ENCODE data around the gene JAG2.

DNA sequence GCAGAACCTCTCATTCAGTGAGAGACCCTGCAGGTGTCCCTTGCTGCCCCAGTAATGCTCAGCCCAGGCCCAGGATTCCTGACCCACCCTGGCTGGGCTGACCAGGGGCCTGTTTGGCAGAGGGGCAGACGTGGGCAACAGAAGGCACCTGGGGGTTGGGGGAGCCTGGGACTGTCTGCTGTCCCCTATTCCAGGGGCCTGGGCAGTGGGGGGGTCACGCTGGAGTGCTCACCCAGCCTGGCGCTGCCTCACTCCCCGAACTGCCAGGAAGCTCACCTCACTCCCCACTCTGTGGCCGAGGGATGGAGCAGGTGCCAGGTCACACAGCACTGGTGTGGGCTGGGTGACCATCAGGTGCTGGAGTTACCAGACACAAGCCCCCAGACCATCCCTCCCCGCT is 35.1 kb upstream of the JAG2 start:
- TF ChIP-seq, protein P1, sequence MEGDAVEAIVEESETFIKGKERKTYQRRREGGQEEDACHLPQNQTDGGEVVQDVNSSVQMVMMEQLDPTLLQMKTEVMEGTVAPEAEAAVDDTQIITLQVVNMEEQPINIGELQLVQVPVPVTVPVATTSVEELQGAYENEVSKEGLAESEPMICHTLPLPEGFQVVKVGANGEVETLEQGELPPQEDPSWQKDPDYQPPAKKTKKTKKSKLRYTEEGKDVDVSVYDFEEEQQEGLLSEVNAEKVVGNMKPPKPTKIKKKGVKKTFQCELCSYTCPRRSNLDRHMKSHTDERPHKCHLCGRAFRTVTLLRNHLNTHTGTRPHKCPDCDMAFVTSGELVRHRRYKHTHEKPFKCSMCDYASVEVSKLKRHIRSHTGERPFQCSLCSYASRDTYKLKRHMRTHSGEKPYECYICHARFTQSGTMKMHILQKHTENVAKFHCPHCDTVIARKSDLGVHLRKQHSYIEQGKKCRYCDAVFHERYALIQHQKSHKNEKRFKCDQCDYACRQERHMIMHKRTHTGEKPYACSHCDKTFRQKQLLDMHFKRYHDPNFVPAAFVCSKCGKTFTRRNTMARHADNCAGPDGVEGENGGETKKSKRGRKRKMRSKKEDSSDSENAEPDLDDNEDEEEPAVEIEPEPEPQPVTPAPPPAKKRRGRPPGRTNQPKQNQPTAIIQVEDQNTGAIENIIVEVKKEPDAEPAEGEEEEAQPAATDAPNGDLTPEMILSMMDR (IDR thresholded peaks at IDR 0.05; ENCODE audit: low read length) = no peak
- no peak for TF ChIP-seq EZH2 (IDR thresholded peaks at IDR 0.05; ENCODE audit: borderline replicate concordance, low read length)
